GM23338 (cell line): Measurements from ENCODE around the gene FLT1. TPM values are rescaled to one million over a fixed set of nuclear protein-coding genes. Genes with fewer than 3 reads are reported as not detected.

Experiments
- ATAC-seq: fragments of 200-7000 bp; cut with Tn5 transposase; 3 replicates; pipeline ENCODE4 v1.9.1; 2020
- DNase-seq: peaks from one replicate; pipeline ENCODE4 v3.0.0-alpha.2; 2015; ENCODE audit warnings: low spot score
- H2AFZ ChIP-seq: fragments of 200-600 bp; sonication (generic); 2 replicates; pipeline ENCODE4 v1.8.0; 2016; ENCODE audit warnings: antibody characterized with exemption, mild to moderate bottlenecking, moderate library complexity
- H3F3A ChIP-seq: fragments of 200-600 bp; sonication (generic); replicated peaks from 2 replicates; pipeline ENCODE4 v1.8.0; 2017; ENCODE audit warnings: antibody characterized with exemption, mixed run types, low read depth
- H3K27ac ChIP-seq: fragments of 200-600 bp; sonication (generic); 2 replicates; pipeline ENCODE4 v1.6.1; 2016; ENCODE audit warnings: low read depth
- H3K27me3 ChIP-seq: fragments of 200-600 bp; sonication (generic); 2 replicates; pipeline ENCODE4 v1.8.0; 2016; ENCODE audit warnings: mild to moderate bottlenecking, mixed run types, moderate library complexity; ENCODE audit not compliant: insufficient read depth
- H3K36me3 ChIP-seq: fragments of 200-600 bp; sonication (generic); 2 replicates; pipeline ENCODE4 v1.8.0; 2016; ENCODE audit warnings: mild to moderate bottlenecking; ENCODE audit not compliant: insufficient read depth
- H3K4me1 ChIP-seq: fragments of 200-600 bp; sonication (generic); 2 replicates; pipeline ENCODE4 v1.8.0; 2016; ENCODE audit warnings: mild to moderate bottlenecking, moderate library complexity; ENCODE audit not compliant: insufficient read depth
- H3K4me2 ChIP-seq: fragments of 200-600 bp; sonication (generic); 2 replicates; pipeline ENCODE4 v1.7.1; 2017; ENCODE audit warnings: mixed run types
- H3K4me3 ChIP-seq: fragments of 200-600 bp; sonication (generic); 2 replicates; pipeline ENCODE4 v1.6.1; 2016; ENCODE audit warnings: mixed run types
- H3K79me2 ChIP-seq: fragments of 200-600 bp; sonication (generic); replicated peaks from 2 replicates; pipeline ENCODE4 v1.8.0; 2017; ENCODE audit warnings: mild to moderate bottlenecking; ENCODE audit not compliant: insufficient read depth
- H3K9me2 ChIP-seq: fragments of 200-600 bp; sonication (generic); 2 replicates; pipeline ENCODE4 v1.8.0; 2017; ENCODE audit not compliant: insufficient read depth
- H4K20me1 ChIP-seq: fragments of 200-600 bp; sonication (generic); replicated peaks from 2 replicates; pipeline ENCODE4 v1.8.0; 2017; ENCODE audit warnings: mild to moderate bottlenecking; ENCODE audit not compliant: insufficient read depth
- H3K27ac Mint-ChIP-seq: 2 replicates; pipeline ENCODE4 v1.8.0; 2020; ENCODE audit warnings: inconsistent platforms, mild to moderate bottlenecking, moderate library complexity, mixed read lengths
- H3K27me3 Mint-ChIP-seq: 3 replicates; pipeline ENCODE4 v1.8.0; 2022; ENCODE audit warnings: low read depth, mild to moderate bottlenecking, moderate library complexity, mixed read lengths, inconsistent platforms; ENCODE audit not compliant: insufficient read depth, poor library complexity
- H3K36me3 Mint-ChIP-seq: 3 replicates; pipeline ENCODE4 v1.8.0; 2021; ENCODE audit warnings: low read depth, mild to moderate bottlenecking, inconsistent platforms, moderate library complexity, mixed read lengths
- H3K4me1 Mint-ChIP-seq: 3 replicates; pipeline ENCODE4 v1.8.0; 2020; ENCODE audit warnings: mild to moderate bottlenecking, inconsistent platforms, mixed read lengths
- H3K4me3 Mint-ChIP-seq: 3 replicates; pipeline ENCODE4 v1.8.0; 2021; ENCODE audit warnings: moderate library complexity, mild to moderate bottlenecking, inconsistent platforms, mixed read lengths
- H3K9me3 Mint-ChIP-seq: 3 replicates; pipeline ENCODE4 v1.8.0; 2020; ENCODE audit warnings: moderate library complexity, mild to moderate bottlenecking, inconsistent platforms, mixed read lengths
- ETS1 ChIP-seq: IDR thresholded peaks from 2 replicates; pipeline ENCODE4 v1.6.1; 2016; ENCODE audit warnings: antibody characterized with exemption
- NANOG ChIP-seq: IDR thresholded peaks from 2 replicates; pipeline ENCODE4 v1.6.1; 2016; ENCODE audit warnings: antibody characterized with exemption, borderline replicate concordance
- POLR2AphosphoS5 ChIP-seq: IDR thresholded peaks from 2 replicates; pipeline ENCODE4 v1.6.1; 2016; ENCODE audit warnings: antibody characterized with exemption, low read depth
- ZNF462 ChIP-seq: fragments of 250-450 bp; sonication (Bioruptor Pico); IDR thresholded peaks from 2 replicates; pipeline ENCODE4 v1.5.0; 2020; ENCODE audit warnings: mild to moderate bottlenecking, moderate library complexity
- polyA plus RNA-seq: library from polyadenylated mRNA; unstranded; fragments of >200 nt; fragmentation: Nextera tagmentation; extraction: Ambion mirVana; gene quantifications from 2 replicates; pipeline ENCODE4 v1.2.1, GENCODE V29; 2016
- total RNA-seq: library from RNA; depleted of rRNA; stranded (reverse); fragments of >200 nt; shearing (Covaris generic); gene quantifications from 2 replicates; pipeline ENCODE4 v1.2.3, GENCODE V29; 2014

FLT1 gene
- total and polyA plus RNA-seq, 2 experiments from 2014 or later = 26.8 to 116 TPM

GRCh38 chr13:28534801-28535200 lies 39.9 kb upstream of the FLT1 start (continued):
- TF ChIP-seq ZNF462 (CRISPR knock-in tag) = no peak
- no peak for TF ChIP-seq POLR2AphosphoS5

- H3K27ac Mint-ChIP-seq = no peak overlapping the region
- peaks cover 40% of the 10 kb centered on the region for H3K27me3 ChIP-seq
- no peak for TF ChIP-seq ETS1
- no peak for TF ChIP-seq NANOG
Measured at GRCh38 chr13:28534210-28534609, 39.3 kb upstream of the FLT1 start.

More at GRCh38 chr13:28534210-28534609, 39.3 kb upstream of the FLT1 start:
- no peak overlapping the region; the same call in 2 of the 3 replicates for H3K4me3 Mint-ChIP-seq
- no peak for DNase-seq
- H3K79me2 ChIP-seq = no peaks in the 10 kb centered on the region
- H3K27ac ChIP-seq = no peak overlapping the region
- H3K27me3 Mint-ChIP-seq = peaks cover 16% of the 10 kb centered on the region
- H3K4me2 ChIP-seq = no peak overlapping the region
- H3F3A ChIP-seq = peaks cover 26% of the 10 kb centered on the region
- H3K9me2 ChIP-seq = no peaks in the 10 kb centered on the region
- no peak for ATAC-seq
- no peak overlapping the region for H3K4me3 ChIP-seq
- no peaks in the 10 kb centered on the region for H4K20me1 ChIP-seq
- H3K4me1 Mint-ChIP-seq = peaks cover 5% of the 10 kb centered on the region; the same call in 2 of the 3 replicates
- H3K9me3 Mint-ChIP-seq = peaks cover 19% of the 10 kb centered on the region
- H3K4me1 ChIP-seq = peaks cover 22% of the 10 kb centered on the region
- H2AFZ ChIP-seq = no peak overlapping the region
- H3K36me3 Mint-ChIP-seq = no peaks in the 10 kb centered on the region
- no peaks in the 10 kb centered on the region for H3K36me3 ChIP-seq
